Parathyroid adenoma (tissue), 2 donors: ENCODE data around the gene DYSF.

Source experiments
- H2AFZ ChIP-seq: fragments of 300-600 bp; sonication (generic); one replicate; pipeline ENCODE4 v1.7.0; 2017; ENCODE audit warnings: antibody characterized with exemption, mild to moderate bottlenecking
- H3K27ac ChIP-seq: fragments of 300-600 bp; sonication (generic); one replicate; pipeline ENCODE4 v1.7.0; 2017
- H3K27me3 ChIP-seq: fragments of 300-600 bp; sonication (generic); one replicate; pipeline ENCODE4 v1.7.0; 2017; ENCODE audit warnings: low read length; ENCODE audit not compliant: control insufficient read depth, insufficient read depth
- H3K36me3 ChIP-seq: fragments of 300-600 bp; sonication (generic); one replicate; pipeline ENCODE4 v1.7.0; 2017; ENCODE audit warnings: low read length; ENCODE audit not compliant: control insufficient read depth, insufficient read depth
- H3K4me1 ChIP-seq: fragments of 300-600 bp; sonication (generic); one replicate; pipeline ENCODE4 v1.7.0; 2017; ENCODE audit warnings: control low read depth
- H3K4me2 ChIP-seq: fragments of 300-600 bp; sonication (generic); one replicate; pipeline ENCODE4 v1.7.0; 2017; ENCODE audit warnings: low read length
- H3K4me3 ChIP-seq: fragments of 300-600 bp; sonication (generic); one replicate; pipeline ENCODE4 v1.7.0; 2017; ENCODE audit warnings: low read depth, low read length
- H3K79me2 ChIP-seq: fragments of 300-600 bp; sonication (generic); one replicate; pipeline ENCODE4 v1.7.0; 2017; ENCODE audit warnings: control low read depth
- H3K9ac ChIP-seq: fragments of 300-600 bp; sonication (generic); one replicate; pipeline ENCODE4 v1.7.0; 2017; ENCODE audit warnings: mild to moderate bottlenecking
- H3K9me3 ChIP-seq: fragments of 300-600 bp; sonication (generic); one replicate; pipeline ENCODE4 v1.7.0; 2017; ENCODE audit warnings: low read length; ENCODE audit not compliant: control insufficient read depth
- TF ChIP-seq, protein P1 (sequence below): fragments of 300-600 bp; sonication (generic); IDR thresholded peaks from one replicate; pipeline ENCODE4 v1.7.0; 2017; ENCODE audit warnings: antibody characterized with exemption, mild to moderate bottlenecking
- donor health status: primary hyperparathyroidism.

Gene DYSF

DNA sequence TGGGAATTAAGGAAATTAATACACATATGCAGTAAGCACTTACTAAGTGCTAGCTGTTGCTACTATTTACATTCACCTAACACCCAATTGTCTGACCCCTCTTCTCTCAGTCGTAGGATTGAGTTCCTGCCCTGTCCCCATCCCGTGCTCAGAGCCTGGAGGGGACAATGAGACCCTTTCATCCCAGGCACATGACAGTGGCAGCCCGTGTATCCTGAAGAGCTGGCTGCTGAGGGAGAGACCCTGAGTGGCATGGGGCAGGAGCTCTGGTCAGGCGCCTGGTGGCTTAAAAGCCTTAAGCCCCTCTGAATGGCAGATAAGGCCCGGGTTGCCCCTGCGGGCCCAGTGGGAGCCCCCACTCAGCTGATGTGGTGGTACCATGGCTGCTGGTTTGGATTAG lies 99.0 kb downstream of the DYSF start:
- TF ChIP-seq, protein P1, sequence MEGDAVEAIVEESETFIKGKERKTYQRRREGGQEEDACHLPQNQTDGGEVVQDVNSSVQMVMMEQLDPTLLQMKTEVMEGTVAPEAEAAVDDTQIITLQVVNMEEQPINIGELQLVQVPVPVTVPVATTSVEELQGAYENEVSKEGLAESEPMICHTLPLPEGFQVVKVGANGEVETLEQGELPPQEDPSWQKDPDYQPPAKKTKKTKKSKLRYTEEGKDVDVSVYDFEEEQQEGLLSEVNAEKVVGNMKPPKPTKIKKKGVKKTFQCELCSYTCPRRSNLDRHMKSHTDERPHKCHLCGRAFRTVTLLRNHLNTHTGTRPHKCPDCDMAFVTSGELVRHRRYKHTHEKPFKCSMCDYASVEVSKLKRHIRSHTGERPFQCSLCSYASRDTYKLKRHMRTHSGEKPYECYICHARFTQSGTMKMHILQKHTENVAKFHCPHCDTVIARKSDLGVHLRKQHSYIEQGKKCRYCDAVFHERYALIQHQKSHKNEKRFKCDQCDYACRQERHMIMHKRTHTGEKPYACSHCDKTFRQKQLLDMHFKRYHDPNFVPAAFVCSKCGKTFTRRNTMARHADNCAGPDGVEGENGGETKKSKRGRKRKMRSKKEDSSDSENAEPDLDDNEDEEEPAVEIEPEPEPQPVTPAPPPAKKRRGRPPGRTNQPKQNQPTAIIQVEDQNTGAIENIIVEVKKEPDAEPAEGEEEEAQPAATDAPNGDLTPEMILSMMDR: no peak
- no peaks in the 10 kb centered on the region for H3K4me1 ChIP-seq
- no peak overlapping the region for H3K9ac ChIP-seq
- no peaks in the 10 kb centered on the region for H3K27me3 ChIP-seq
- no peaks in the 10 kb centered on the region for H3K9me3 ChIP-seq
- H3K4me3 ChIP-seq: no peak overlapping the region
- H3K4me2 ChIP-seq: no peak overlapping the region
- no peak overlapping the region for H3K27ac ChIP-seq
- H2AFZ ChIP-seq: no peak overlapping the region
- H3K79me2 ChIP-seq: no peaks in the 10 kb centered on the region
- H3K36me3 ChIP-seq: no peaks in the 10 kb centered on the region

DNA sequence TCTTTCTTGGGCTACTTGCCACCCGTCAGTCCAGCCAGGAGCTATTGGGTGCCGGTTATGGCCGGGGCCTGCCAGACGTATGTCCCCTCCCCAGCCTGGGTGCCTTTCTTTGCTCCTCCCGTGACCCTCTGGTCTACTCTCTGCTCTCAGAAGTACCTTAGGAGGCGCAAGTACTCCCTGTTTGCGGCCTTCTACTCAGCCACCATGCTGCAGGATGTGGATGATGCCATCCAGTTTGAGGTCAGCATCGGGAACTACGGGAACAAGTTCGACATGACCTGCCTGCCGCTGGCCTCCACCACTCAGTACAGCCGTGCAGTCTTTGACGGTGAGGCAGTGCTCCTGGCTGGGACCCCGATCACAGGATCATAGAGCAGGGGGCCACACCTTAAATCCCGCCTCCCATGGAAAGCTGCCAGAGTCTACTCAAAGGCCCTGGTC lies 99.5 kb downstream of the DYSF start:
- TF ChIP-seq, protein P1: no peak
- no peaks in the 10 kb centered on the region for H3K79me2 ChIP-seq

DNA sequence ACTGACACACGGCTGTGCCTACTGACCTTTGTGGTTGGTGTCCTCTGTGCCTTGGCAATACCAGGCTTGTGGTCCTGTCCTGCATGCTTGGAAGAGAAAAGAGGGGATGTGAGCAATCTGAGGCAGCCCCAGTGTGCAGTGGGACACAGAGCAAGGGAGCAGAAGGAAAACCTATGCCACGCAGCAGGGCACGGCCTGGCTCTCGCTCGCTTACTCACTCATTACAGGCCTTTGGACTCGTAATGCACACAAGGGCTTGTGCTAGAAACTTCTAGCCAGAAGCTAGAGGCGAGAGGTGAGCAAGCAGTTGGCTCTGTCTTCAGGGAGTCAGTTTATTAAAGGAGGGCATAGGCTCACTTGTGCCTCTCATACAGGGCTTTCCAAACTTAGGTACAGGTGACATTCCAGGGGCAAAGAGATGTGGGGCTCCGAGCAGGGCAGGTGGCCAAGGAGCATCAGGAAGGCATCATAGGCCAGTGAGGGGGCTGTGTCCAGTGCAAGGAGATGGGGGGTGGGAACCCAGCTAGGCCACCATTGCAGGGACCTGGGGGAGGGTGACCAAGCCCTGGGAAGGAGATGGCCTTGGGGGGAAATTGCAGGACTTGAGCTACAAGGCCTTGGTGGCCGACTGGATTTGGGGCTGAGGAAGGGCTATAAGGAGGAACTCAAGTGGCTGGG lies 100.8 kb downstream of the DYSF start:
- H3K36me3 ChIP-seq: no peaks in the 10 kb centered on the region
- no peaks in the 10 kb centered on the region for H3K9me3 ChIP-seq
- H3K9ac ChIP-seq: no peak overlapping the region
- no peak overlapping the region for H2AFZ ChIP-seq
- H3K79me2 ChIP-seq: no peaks in the 10 kb centered on the region
- no peak overlapping the region for H3K27ac ChIP-seq
- no peak overlapping the region for H3K4me3 ChIP-seq
- H3K4me2 ChIP-seq: no peak overlapping the region
- no peaks in the 10 kb centered on the region for H3K4me1 ChIP-seq
- TF ChIP-seq, protein P1: no peak
- no peaks in the 10 kb centered on the region for H3K27me3 ChIP-seq

More for the DNA sequence above, 99.5 kb downstream of the DYSF start:
- Histone ChIP-seq H3K4me3 (no peak overlapping the region), H3K9ac (no peak overlapping the region), H3K36me3 (no peaks in the 10 kb centered on the region), H3K4me2 (no peak overlapping the region), H3K4me1 (no peaks in the 10 kb centered on the region), H3K27ac (no peak overlapping the region), H3K9me3 (no peaks in the 10 kb centered on the region), H3K27me3 (no peaks in the 10 kb centered on the region), H2AFZ (no peak overlapping the region)

DNA sequence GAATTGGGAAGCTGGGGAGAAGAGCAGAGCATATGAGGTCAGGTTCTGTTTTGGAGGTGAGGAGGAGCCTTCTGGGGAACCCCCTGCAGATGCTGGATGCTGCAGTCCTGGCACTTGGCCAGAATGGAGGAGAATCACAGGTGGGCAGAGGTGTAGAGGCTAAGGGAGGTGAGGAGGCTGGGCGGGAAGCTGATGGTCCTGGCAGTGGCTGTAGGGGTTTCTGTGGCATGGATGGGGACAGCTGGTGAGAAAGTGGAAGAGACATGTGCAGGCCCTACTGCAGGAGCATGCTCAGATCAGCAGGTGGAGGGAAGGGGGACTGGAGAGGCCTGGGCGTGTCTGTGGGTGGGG lies 101.3 kb downstream of the DYSF start:
- TF ChIP-seq, protein P1: no peak
- no peaks in the 10 kb centered on the region for H3K27me3 ChIP-seq

More for the DNA sequence above, 101.3 kb downstream of the DYSF start:
- H3K9me3 ChIP-seq: no peaks in the 10 kb centered on the region
- no peak overlapping the region for H3K27ac ChIP-seq
- H3K9ac ChIP-seq: no peak overlapping the region
- H3K4me1 ChIP-seq: no peaks in the 10 kb centered on the region
- no peak overlapping the region for H2AFZ ChIP-seq
- H3K36me3 ChIP-seq: no peaks in the 10 kb centered on the region
- no peaks in the 10 kb centered on the region for H3K79me2 ChIP-seq
- H3K4me3 ChIP-seq: no peak overlapping the region
- H3K4me2 ChIP-seq: no peak overlapping the region
